GM21717 (cell line): ENCODE results near the gene SH3GL3.

Experiments used
- ATAC-seq: cut with Tn5 transposase; IDR thresholded peaks from one replicate; pipeline ENCODE4 v1.9.1; 2021; ENCODE audit warnings: mild to moderate bottlenecking, moderate library complexity; ENCODE audit not compliant: unreplicated experiment

The SH3GL3 gene

DNA sequence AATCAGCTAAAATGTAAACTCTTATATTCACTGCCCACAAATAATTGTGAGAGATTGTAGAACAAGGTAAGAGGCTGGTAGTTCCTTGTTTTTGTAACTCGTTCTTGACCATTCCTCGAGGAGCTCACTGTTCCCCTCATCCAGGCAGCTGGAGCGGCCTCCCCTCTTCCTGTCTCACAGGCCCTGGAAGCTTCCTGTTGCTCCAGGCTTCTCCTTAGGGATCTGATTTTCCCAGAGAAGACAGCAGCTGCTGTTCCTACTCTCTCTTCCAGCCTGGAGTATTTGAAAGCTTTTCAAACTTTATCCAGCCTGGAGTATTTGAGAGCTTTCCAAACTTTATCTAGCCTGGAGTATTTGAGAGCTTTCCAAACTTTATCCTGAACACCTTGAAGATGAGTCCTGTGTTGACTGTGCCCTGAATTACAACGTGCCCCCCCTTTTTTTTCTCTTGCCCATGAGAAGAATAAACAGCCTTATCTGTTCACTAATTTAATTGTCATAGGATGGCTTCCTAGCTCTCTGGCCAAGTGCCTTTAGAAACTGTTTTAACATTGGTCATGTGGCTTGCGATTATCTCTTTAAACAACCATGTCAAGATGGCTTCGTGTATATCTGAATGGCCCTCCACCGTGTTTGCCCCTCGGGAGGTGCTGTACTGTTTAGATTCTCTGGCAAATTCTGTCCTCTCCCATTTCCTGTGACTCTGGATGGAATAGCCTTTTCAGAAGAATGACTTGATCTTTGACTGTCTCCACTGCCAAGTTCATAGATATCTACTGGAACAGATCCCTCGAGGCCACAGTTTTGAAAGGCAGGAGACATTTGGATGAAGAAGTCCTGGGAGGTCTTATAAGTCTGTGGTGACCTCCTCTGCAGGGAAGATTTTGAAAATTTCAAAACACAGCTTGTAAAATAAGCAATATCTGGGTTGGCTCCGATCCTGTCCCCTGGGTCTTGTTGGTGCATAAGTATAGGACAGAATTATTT is 211.6 kb downstream of the SH3GL3 start:
- no peak for ATAC-seq

DNA sequence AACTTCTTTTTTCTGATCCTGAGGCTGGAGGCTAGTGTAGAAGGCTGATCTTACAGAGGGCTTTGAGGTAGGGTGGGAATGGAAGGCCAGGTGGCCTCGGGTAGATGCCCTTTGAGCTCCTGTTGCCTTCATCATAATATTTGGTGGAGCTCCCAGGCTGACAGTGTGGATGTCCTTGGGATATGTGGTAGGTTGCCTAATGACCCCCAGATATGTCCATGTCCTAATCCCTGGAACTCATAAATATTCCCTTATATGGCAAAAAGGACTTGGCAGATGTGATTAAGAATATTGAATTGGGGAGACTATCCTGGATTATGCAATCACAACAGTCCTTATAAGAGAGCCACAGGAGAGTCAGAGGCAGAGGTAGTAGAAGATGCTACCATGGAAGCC is 212.3 kb downstream of the SH3GL3 start:
- ATAC-seq, result no peak

DNA sequence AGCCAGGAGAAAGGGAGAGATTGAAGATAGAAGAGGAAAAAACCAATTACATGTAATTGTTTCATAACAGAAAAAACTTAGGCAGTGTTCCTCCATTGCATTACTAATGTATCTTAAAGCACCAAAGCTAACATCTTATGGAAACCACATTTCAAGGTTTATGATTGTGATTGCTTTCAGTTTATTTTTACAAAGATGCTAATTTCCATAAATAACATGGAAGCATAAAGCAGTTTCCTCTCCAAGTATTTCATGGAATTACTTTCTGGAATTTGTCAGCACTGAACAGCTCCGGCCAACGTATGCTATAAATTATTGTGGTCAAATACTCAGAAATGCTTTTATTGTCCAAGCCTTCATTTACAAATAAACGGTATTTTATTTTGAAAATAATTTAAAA is 218.3 kb downstream of the SH3GL3 start:
- ATAC-seq, result no peak
